Measurements from ENCODE around the gene NDUFS1.

GRCh38 chr2:206108713-206109112, 50.5 kb downstream of the NDUFS1 start:
- TF ChIP-seq, protein P1, sequence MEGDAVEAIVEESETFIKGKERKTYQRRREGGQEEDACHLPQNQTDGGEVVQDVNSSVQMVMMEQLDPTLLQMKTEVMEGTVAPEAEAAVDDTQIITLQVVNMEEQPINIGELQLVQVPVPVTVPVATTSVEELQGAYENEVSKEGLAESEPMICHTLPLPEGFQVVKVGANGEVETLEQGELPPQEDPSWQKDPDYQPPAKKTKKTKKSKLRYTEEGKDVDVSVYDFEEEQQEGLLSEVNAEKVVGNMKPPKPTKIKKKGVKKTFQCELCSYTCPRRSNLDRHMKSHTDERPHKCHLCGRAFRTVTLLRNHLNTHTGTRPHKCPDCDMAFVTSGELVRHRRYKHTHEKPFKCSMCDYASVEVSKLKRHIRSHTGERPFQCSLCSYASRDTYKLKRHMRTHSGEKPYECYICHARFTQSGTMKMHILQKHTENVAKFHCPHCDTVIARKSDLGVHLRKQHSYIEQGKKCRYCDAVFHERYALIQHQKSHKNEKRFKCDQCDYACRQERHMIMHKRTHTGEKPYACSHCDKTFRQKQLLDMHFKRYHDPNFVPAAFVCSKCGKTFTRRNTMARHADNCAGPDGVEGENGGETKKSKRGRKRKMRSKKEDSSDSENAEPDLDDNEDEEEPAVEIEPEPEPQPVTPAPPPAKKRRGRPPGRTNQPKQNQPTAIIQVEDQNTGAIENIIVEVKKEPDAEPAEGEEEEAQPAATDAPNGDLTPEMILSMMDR (conservative IDR thresholded peaks at IDR 0.05; ENCODE audit: low read depth, low read length): no peak
- no peak for TF ChIP-seq BHLHE40 (IDR thresholded peaks at IDR 0.05; ENCODE audit: low read depth, low read length)
- no peak for TF ChIP-seq MXI1 (IDR thresholded peaks at IDR 0.05; ENCODE audit: borderline replicate concordance, low read depth, low read length)

All from IMR-90 (cell line).